Left lung (tissue), 10 donors: ENCODE data around the gene PRRG2. TPM values are rescaled to one million over a fixed set of nuclear protein-coding genes. Genes with fewer than 3 reads are reported as not detected.
"Not testable (repeated sequence)": the region's sequence is repeated elsewhere in the genome, so short reads cannot be mapped to it uniquely, and the experiment has no call there.

Experiments
- ATAC-seq: fragments of 200-7000 bp; cut with Tn5 transposase; one replicate; pipeline ENCODE4 v1.9.1; 2020; ENCODE audit warnings: moderate library complexity
- DNase-seq, 4 donors: peaks; one replicate each; pipeline ENCODE4 v3.0.0-alpha.2; 2013 to 2020
- H3K27ac ChIP-seq, 2 donors: fragments of 200-600 bp; sonication (generic) in 1 of 2; one replicate each; pipeline versions ENCODE4 v1.5.0 to v1.8.0; 2020 to 2021
- H3K27me3 ChIP-seq, 2 donors: fragments of 200-600 bp; sonication (generic) in 1 of 2; one replicate each; pipeline versions ENCODE4 v1.5.0 to v1.8.0; 2020 to 2021
- H3K36me3 ChIP-seq, 2 donors: fragments of 200-600 bp; sonication (generic) in 1 of 2; one replicate each; pipeline versions ENCODE4 v1.5.0 to v1.8.0; 2020 to 2021
- H3K4me1 ChIP-seq, 2 donors: fragments of 200-600 bp; one replicate each; pipeline ENCODE4 v1.8.0; 2021
- H3K4me3 ChIP-seq, 2 donors: fragments of 200-600 bp; sonication (generic) in 1 of 2; one replicate each; pipeline versions ENCODE4 v1.5.0 to v1.8.0; 2020 to 2021; ENCODE audit warnings: mild to moderate bottlenecking in 1 of 2
- H3K9me3 ChIP-seq, 2 donors: fragments of 200-600 bp; sonication (generic) in 1 of 2; one replicate each; pipeline versions ENCODE4 v1.5.0 to v1.8.0; 2020 to 2021
- intact Hi-C, 2 donors: fragments of 100-400 bp; cut with DNase I; formaldehyde crosslinking; loops; one replicate each; pipeline versions ENCODE4 v1.11.2 to v1.14.2; 2022
- polyA plus RNA-seq, 6 donors: library from polyadenylated mRNA; unstranded; fragments of 120-200 nt; gene quantifications; one replicate each; pipeline ENCODE4 v1.2.1, GENCODE V29; 2013; ENCODE audit not compliant: insufficient read length in 6 of 6
- total RNA-seq, 2 donors: library from RNA; stranded (reverse); fragmentation: NEBNext Ultra II Directional; extraction: Animal tissue kit (Norgen Biotek cat#: 25700); gene quantifications; one replicate each; pipeline ENCODE4 v1.2.1, GENCODE V29; 2021
- TF ChIP-seq, protein P1 (sequence below), 2 donors: fragments of 200-600 bp; sonication (generic) in 1 of 2; IDR thresholded peaks; one replicate each; pipeline versions ENCODE4 v1.5.0 to v1.8.0; 2021; ENCODE audit warnings: antibody characterized with exemption in 2 of 2
- donor health status: DM: no; HTN: yes; CAD: no.
- donor health status: DM: no; HTN: no; CAD: no.

The PRRG2 gene
- total and polyA plus RNA-seq, 8 donors, result 3.8 to 13.6 (median 5.8) TPM

GRCh38 chr19:49629659-49630058, 48.5 kb downstream of the PRRG2 start:
- no peaks in the 10 kb centered on the region for H3K9me3 ChIP-seq
- H3K27ac ChIP-seq, result no peak overlapping the region
- peaks cover 0 to 16% of the 10 kb centered on the region in 2 donors for H3K4me1 ChIP-seq
- ATAC-seq (no peak), DNase-seq (no peak)
- no peak overlapping the region for H3K4me3 ChIP-seq
- peaks cover 0 to 34% of the 10 kb centered on the region in 2 donors for H3K36me3 ChIP-seq
- TF ChIP-seq, protein P1, sequence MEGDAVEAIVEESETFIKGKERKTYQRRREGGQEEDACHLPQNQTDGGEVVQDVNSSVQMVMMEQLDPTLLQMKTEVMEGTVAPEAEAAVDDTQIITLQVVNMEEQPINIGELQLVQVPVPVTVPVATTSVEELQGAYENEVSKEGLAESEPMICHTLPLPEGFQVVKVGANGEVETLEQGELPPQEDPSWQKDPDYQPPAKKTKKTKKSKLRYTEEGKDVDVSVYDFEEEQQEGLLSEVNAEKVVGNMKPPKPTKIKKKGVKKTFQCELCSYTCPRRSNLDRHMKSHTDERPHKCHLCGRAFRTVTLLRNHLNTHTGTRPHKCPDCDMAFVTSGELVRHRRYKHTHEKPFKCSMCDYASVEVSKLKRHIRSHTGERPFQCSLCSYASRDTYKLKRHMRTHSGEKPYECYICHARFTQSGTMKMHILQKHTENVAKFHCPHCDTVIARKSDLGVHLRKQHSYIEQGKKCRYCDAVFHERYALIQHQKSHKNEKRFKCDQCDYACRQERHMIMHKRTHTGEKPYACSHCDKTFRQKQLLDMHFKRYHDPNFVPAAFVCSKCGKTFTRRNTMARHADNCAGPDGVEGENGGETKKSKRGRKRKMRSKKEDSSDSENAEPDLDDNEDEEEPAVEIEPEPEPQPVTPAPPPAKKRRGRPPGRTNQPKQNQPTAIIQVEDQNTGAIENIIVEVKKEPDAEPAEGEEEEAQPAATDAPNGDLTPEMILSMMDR (IDR thresholded peaks at IDR 0.05), result no peak
- H3K27me3 ChIP-seq, result no peaks in the 10 kb centered on the region
- intact Hi-C loops, result no loop called here

DNA sequence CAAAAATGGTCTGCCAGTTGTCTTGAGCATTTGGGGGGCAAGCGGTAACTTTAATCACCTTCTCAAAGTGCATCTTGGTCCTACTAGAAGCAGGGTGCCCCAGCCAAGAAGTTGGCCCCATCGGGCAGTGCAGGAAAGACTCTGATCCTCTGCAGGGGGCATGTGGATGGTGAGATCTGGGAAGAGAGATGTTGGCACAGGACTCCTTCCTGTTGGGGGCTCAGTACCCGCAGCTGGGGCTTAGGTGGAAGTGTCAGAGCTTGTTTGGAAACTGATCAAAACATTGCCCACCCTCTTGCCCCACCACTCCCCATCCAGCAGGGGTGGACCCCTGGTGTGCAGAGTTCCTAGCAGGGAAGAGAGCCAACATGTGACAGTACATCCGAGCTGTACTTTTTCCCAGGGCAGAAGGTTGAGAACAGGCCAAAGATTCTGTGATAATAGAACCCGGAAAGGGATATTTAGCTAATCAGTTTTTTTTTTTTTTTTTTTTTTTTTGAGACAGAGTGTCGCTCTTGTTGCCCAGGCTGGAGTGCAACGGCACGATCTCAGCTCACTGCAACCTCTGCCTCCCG, 50.0 kb downstream of the PRRG2 start:
- no peak for ATAC-seq

DNA sequence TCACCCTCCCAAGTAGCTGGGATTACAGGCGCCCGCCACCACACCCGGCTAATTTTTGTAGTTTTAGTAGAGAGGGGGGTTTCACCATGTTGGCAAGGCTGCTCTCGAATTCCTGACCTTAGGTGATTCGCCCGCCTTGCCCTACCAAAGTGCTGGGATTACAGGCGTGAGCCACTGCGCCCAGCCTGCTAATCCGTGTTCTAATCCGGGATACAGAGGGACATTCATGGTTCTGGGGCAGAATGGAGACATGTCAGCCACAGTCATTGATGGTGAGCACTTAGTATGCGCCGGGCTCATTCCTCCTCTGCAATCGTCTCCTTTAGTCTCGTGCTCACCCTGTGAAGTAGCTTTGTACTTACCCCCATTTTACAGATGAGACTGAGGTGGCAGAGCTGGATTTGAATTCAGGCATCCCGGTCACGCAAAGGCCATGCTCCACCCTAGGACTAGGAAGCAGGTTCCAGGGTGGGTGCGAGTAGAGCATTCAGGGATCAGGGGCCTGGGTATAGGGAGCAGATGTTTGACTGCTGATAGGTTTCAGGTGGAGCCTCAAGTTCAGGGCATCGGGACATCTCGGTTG, 50.6 kb downstream of the PRRG2 start:
- H3K36me3 ChIP-seq, result peaks cover 0 to 16% of the 10 kb centered on the region in 2 donors
- peaks cover 5 to 35% of the 10 kb centered on the region in 2 donors for H3K4me1 ChIP-seq
- TF ChIP-seq, protein P1 (IDR thresholded peaks at IDR 0.05), result no peak
- DNase-seq, result no peak
- H3K4me3 ChIP-seq, result no peak overlapping the region
- no peaks in the 10 kb centered on the region for H3K9me3 ChIP-seq
- intact Hi-C loops, result no loop called here
- no peak for ATAC-seq
- H3K27ac ChIP-seq, result peak overlapping the region in 1 of 2 donors; percentile 18
- H3K27me3 ChIP-seq, result no peaks in the 10 kb centered on the region

More for the DNA sequence above, 50.0 kb downstream of the PRRG2 start:
- Histone ChIP-seq H3K27me3 (no peaks in the 10 kb centered on the region), H3K27ac (peak overlapping the region in 1 of 2 donors; percentile 18), H3K36me3 (peaks cover 0 to 19% of the 10 kb centered on the region in 2 donors), H3K4me3 (no peak overlapping the region), H3K4me1 (peaks cover 5 to 29% of the 10 kb centered on the region in 2 donors), H3K9me3 (no peaks in the 10 kb centered on the region)
- TF ChIP-seq, protein P1 (IDR thresholded peaks at IDR 0.05), result no peak
- DNase-seq, result no peak
- intact Hi-C loops, result no loop called here

DNA sequence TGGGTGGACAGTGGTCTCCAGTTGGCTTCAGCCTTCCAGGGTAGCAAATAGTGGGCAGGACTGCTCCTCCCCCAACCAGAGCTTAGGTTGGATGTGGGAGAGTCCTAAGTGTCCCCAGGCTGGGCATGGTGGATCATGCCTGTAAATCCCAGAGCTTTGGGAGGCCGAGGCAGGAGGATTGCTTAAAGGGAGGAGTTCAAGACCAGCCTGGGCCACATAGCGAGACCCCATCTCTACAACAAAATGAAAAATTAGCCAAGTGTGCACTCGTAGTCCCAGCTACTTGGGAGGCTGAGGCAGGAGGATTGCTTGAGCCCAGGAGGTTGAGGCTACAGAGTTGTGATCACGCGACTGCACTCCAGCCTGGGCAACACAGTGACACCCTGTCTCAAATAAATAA, 51.5 kb downstream of the PRRG2 start:
- DNase-seq, result no peak
- intact Hi-C loops, result no loop called here
- H3K27me3 ChIP-seq, result no peaks in the 10 kb centered on the region
- no peak overlapping the region for H3K27ac ChIP-seq
- no peaks in the 10 kb centered on the region for H3K9me3 ChIP-seq
- H3K4me3 ChIP-seq, result no peak overlapping the region
- ATAC-seq, result no peak
- TF ChIP-seq, protein P1 (IDR thresholded peaks at IDR 0.05), result no peak
- peaks cover 5 to 43% of the 10 kb centered on the region in 2 donors for H3K4me1 ChIP-seq
- H3K36me3 ChIP-seq, result peaks cover 0 to 9% of the 10 kb centered on the region in 2 donors

- H3K27ac ChIP-seq, intact Hi-C loops, ATAC-seq, H3K4me3 ChIP-seq, DNase-seq, H3K9me3 ChIP-seq, H3K27me3 ChIP-seq, H3K36me3 ChIP-seq: not testable (repeated sequence)
- peaks cover 6 to 50% of the 10 kb centered on the region in 2 donors for H3K4me1 ChIP-seq
Measured at GRCh38 chr19:49633273-49633672, 52.2 kb downstream of the PRRG2 start.
